Stimulated activated CD4-positive, alpha-beta T cell treated with anti-CD3 and anti-CD28 coated beads, Interleukin-1b, Interleukin-23, amount 100 ng/mL, for 24 hours (primary cell): Measurements from ENCODE around the gene MITF.
"Not testable (repeated sequence)": the region's sequence is repeated elsewhere in the genome, so short reads cannot be mapped to it uniquely, and the experiment has no call there.

ENCODE experiments used
- DNase-seq, 4 experiments: peaks; one replicate each; pipeline ENCODE4 v3.0.0-alpha.2; 2020; ENCODE audit warnings: low read depth in 4 of 4, low spot score in 1 of 4

MITF gene

DNA sequence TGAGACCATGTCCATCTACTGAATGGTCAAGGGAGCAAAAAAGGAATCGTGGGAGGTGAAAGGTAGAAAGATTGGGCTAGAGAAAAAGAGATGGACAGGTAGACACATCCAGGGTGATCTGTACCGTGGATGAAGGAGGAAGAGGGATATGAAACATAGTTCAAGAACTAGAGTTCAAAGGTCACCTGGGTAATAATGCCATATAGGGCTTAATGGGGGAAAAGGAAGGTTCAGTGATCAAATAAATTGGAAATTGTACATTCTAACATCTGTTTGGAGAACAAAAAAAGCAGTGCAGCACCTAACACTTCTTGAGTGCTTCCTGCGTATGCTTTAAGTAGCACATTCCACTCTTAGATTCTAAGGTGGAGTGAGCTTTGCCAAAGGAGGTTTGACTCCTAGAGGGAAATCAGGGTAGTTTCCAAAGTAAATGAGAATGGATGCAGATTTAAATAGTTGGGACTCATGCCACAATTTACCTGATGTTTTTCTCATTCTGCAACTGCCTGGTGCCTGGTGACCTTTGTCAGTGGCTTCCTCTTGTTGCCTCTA is 46.6 kb downstream of the MITF start:
- DNase-seq, result no peak

DNA sequence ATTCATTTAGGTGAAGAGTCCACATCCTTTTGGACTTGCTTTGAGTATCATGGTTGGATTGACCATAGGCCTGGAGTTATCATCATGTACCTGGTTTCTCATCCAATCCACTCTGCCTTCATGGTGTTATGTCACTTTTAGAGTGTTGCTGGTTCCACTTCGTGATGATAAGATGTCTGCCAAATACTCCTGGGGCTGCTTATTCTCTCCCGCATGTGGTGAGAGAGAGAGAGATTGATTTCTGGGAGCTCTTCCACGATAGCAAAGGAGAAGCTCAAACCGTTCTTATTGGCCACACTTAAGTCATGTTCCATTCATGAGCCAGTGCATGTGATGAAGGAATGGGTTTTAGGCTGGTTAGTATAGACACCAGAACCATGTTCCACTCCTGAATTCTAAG is 47.6 kb downstream of the MITF start:
- DNase-seq, result no peak

DNA sequence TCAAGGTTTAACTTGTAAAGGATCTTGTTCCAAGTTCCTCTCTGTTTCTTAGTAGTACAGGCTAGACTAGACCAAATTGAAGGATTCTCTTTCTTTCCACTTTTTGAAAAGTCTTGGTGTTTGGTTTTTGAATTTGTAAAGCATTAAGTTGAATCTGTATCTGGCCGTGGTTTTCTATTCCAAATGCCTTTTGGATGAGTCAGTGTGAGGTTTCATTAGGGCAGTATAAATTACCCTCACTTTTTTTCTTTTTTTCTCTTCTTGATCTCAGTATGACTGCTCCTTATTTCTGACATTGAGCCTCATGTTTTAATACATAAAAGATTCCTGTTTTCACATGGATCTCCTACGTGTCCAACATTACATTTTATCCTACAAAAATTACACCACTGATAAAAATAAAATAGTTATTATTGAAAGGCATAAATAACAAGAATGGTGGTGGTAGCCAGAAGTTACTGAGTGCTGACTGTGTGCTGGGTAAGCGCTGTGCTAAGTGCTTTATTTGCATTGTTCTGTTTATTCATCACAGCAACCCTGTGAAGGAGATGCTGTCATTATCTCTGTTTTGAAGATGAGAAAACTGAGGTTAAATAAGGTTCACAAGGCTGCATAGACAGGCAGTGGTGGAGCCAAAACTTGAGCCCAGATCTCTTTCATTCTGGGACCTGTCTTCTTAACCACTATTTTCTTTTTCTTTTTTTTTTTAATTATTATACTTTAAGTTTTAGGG is 48.3 kb downstream of the MITF start:
- no peak for DNase-seq

DNA sequence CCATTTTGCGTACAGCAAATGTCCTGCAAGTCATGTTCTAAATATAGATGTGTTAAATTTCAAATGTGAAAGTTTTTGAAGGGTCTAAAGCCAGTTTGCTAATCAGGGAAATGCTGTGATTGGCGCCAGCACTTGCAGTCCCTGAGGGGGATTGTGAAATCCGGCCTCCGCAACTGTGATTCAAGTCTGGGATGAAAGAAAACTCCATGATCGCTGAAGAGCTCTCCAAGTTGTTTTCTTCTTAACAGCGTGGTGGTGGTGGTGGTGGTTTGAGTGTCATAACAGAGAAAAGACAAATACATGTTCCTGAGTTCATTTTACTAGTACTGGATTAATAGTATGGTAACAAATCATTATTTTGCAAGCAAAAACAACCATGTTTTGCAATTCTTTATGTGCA is 51.8 kb downstream of the MITF start:
- no peak for DNase-seq

DNA sequence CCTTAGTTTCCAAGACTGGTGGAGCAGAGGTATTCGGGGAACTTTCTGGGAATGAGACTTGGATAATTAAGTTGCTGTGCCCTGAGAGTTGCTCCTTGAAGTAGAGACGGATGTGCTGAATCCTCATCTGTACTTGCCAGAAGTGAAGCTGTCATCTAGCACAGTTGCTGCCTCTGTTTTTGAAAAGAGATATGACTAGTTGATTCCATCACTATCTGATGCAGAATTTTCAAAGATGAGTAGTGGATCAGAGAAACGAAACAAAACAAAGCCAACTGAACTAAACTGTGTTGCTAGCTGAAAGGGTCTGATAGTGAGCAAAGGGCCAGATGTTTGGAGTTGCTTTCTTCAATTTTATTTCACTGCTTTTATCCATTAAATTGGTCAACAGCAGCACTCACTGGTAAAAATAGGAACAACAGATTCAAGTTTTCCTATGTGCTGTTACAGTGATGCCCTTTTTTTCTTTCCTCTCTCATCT is 52.7 kb downstream of the MITF start:
- DNase-seq, result no peak

DNA sequence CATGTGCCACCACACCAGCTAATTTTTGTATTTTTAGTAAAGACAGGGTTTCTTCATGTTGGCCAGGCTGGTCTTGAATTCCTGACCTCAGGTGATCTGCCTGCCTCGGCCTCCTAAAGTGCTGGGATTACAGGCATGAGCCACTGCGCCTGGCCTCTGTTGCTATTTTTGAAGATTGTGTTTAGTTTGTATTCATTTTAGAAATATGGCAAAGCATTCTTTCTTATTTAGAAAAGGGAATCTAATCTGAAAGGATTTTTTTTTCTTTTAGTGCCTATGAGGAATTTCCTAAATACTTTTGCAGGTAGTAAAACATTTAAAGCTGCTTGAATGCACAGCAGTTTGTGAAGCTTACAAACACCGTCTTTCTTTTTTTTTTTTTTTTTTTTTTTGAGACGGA is 56.9 kb downstream of the MITF start:
- DNase-seq, result not testable (repeated sequence)

DNA sequence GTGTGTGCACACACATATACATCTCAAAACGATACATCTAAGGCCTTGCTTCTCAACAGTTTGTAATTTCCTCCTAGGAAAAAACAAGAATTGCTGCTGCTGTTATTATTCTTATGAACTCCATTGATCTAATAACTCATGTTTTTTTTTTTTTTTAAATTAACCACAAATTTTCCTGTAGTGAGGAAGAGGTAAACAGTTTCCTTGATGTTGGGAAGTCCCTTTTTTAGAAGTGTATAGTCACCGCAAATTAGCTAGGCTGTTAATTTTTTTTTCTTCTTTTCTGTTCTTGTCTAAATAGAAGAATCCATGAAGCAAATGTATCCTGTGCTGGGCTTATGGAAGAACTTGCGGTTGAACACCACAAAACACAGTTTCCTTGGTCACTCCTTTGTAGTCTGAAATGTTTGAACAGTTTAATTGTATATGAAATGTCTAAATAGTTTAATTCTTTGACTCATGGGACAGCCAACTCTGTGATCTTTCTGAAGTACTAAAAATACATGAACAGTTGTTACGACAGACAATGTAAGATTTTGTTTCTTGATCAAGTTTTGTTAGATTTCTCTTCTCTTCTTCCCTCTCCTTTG is 64.5 kb downstream of the MITF start:
- no peak for DNase-seq

DNA sequence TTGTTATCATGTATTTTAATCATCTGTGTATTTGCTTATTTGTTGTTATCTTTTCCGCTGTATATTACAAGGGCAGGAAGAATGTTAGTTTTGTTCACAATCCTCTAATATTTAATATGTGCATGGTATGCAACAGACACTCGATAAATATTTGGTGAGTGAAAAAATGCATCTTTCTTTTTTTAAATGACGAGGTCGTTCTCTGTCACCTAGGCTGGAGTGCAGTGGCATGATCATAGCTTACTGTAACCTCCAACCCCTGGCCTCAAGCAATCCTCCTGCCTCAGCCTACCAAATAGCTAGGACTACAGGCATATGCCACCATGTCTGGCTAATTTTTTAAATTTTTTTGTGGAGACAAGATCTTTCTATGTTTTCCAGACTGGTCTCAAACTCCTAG is 66.2 kb downstream of the MITF start:
- DNase-seq, result no peak

DNA sequence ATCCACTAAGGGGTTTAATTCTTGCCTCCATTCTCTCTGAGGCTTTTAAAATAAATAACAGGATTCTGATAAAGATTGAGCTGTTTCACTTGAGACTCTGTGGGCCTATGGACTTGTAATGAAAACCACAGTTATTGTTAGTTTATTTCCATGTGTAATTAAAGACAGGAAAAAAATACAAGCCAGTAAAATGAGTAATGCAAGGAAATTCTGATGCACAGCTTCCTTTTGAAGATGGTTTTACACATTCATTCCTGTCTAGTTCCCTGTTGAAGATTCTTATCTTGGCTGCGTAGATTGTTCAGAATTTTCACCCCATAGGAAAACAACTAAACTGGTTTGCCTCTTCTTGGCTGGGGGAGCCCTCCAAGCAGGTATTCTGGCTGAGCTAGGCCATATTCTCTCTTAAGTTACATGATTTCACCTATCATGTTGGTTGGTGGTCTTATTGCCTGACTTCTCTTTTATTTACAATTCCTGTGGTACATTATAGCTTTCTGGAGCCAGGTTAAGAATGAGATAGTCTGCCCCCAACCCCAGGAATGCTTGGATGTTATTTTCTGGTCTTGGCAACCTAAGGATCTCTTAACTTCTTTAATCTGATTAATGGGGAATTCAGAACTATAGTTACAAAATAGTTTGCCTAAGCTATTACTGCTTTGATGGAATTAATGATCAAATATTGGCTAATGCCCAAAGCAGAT is 67.6 kb downstream of the MITF start:
- DNase-seq, result no peak

DNA sequence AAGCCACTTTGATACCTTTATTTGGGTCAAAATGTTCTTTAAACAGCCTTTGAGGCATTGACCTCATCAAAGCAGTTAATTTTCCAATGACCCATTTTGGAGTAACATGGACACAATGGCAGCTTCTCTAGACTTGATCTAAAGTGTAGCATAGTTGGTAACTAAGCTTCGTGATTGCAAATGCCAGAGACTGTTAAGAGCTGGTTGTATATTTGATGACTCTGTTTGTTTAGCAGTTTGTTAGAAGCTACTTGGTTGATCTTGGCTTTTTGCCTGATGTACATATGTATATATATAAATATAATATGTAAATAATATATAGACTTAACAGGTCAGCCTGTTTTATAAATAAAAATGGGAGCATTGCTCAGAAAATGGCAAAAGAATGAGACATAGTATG is 68.4 kb downstream of the MITF start:
- no peak for DNase-seq

DNA sequence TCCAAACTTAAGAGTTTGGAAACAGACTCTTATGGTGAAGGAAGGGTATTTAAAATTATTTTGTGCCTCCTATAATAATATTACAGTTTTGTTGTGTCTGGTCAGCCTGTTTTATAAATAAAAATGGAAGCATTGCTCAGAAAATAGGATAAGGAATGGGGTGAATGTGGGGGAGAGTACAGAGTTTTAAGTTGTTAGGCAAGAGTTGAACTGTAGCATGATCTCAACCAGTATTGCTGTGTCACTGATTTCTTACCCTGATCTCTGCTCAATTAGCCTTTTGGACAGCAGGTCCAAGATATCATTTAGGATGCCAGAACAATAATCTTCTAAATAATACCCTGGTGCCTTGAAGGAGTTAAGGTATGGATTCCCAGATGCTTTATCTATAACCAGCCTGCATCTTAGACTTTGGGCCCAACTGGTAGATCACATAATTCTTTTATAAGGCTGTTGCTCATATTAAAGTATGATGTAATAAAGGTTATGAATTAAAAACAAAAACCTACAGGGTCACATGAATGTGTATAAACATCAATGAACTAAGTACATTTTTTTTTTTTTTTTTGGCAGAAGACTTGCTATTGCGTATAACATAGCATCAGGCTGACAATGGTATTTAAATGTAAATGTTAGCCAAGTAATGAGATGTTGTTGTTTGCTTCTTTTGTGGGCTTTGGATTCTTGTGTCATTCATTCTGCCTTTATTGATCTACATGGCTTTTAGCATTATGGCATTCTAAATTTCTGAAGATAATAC is 70.0 kb downstream of the MITF start:
- DNase-seq, result no peak

DNA sequence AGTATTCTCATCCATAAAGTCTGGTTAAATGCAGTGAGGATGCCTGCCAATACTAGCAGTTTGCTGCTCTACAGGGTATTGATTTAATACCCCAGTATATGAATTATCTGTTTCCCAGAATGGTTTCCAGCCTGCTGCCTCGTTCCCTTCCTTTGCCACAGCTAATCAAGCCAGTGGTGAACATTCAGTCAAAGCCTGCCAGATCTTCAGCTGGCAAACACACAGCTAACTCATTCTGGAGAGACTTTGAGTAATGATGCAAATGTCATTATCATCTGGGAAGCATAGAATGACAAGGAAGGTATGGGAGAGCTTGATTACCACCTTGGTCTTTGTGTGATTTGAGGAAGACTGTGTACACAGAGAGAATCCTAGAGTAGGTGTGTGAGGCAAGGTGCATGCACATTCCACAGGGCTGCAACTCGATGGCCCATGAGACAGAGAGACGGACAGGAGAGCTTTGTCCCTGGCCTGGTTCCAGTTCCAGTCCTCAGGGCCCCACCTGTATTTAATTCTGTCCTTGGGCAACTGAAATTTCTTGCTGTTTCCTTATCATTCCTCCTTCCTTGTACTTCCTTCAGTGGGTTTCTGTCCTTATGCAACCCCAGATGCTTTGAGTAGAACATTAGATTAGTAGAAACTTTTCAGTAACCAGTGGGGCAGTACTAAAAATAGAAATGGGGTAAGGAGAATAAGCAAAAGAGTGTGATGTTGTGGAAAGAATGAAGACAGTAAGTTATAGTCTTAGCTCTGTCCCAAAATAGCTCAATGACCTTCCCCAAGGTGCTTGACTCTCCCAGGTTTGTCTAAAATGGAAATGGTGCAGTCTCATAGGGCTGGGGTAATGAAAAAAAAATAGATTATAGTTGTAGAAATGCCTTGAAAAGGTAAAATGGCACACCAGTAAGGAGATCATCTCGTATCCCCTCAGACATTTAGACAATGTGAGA is 72.5 kb downstream of the MITF start:
- no peak for DNase-seq

DNA sequence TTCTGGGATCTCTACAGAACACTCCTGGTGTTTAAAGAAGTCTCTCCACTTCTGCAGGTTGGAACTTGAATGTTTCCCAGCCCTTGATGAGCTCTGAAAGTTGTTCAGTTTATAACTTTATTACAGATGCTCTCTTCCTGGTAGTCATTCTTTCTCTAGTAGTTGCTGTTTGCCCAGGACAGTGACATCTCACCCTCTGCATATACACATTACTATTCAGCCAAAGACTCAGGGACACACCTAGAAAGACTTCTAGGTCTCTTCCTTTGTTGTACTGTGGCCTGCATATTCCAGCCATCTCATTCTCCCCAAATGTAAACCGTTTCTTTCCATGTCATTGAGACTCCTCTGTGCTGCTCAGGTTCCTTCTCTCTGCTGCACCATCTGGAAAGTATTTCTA is 76.7 kb downstream of the MITF start:
- DNase-seq, result no peak

DNA sequence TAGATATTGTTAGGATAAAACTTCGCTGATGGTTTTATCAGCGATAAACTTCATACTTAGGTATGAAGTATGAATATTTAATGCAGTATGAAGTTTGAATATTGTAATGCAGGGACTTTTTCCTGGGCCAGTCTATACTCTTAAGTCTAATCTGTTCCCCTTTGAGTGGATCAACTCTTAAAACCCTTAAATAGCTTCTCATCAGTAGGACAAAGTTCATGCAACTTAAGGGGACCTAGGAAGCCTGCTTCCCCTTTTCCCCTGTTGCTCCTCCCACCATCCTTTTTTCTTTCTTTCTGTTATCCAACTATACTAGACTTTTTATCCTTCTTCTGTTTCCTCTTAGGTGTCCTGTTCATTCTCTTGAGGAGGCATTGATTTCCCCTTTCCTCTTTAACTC is 78.7 kb downstream of the MITF start:
- DNase-seq, result no peak

DNA sequence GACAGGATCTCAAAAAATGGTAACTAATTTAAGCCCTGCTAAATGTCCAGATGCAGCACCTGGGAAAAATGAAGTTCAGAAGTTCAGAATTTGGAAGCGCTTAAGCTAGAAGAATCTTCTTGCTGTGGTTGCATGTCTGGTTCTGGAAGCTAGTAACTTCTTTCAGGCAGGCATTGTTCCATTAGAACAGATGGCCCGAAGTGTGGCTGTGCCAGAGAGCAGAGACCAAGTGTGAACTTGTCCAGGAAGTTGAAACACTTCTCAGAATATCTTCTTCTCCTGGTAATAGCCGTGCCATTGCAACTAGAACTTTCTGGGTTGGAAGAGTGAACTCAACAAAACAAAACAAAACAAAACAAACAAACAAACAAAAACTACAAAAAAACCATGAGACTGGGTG is 80.0 kb downstream of the MITF start:
- DNase-seq, result no peak

DNA sequence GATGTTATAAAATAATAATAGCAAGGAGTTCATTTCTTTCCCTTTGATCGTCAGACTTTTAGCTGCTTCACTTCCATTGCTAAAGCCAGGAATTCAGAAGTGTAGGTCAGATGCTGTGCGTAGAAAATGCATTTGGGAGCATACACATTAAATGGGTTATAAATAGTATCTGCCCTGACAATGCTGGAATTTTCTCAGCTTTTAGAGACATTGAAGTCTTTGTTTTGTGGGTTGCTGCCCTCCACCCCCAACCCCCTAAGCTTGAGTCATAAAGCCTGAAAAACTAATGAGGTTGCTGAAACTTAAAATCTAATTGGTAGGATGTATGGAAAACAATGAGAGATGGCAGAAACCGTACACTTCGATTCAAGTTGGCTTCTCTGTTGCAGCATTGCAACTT is 81.9 kb downstream of the MITF start:
- no peak for DNase-seq

DNA sequence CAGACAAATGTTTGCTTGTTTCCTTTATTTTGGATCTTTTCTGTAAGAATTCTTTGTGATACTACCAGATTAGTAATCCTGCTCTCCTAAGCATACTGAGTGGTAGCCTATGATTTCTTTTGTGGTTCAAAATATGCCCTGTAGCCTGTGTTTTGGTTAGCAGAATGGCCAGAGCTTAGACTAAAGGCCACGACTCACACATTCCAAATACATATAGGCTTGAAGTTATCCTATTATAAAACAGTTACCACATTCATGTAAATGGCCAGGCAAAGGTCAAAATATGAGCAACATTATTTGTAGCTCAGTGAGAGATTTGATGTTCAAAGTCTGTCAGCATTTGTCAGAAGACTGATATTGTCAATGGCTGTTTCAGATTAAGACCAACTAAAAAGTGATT is 84.5 kb downstream of the MITF start:
- no peak for DNase-seq

DNA sequence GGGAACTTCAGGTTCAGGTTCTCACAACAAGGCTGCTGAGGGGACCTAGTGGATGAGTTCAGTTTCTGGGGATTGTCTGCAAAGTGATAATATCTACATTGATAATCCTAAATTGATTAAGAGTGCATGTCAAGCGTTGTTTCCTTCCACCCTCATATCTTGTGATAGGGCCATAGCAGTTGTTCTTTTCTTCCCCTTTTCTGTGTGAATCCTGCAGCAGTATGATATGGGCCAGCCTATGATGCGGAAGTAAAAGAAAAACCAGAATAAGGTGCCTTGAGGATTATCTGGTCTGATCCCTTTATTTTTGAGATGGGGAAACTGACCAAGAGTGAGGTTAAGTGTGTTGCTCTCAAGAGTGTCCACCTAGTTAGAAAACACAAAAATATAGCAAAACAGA is 86.2 kb downstream of the MITF start:
- no peak for DNase-seq

DNA sequence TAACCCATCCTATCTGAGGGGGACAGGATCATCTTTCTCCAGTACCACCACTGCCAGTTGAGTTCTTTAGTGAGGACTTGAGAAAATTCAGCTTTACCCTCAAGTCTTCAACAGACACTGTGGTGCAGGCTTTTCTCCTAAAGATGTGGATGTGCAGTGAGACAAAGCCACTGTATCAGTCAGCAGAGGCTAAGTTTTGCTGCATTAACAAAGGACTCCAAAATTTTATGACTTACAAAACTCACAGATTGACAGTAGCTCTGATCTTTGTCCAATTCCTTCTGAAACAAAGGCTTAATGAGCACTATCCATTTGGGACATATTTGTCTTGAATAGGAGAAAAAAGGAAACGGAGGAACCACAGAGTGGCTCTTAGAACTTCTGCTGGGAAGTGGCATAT is 87.9 kb downstream of the MITF start:
- DNase-seq, result no peak

DNA sequence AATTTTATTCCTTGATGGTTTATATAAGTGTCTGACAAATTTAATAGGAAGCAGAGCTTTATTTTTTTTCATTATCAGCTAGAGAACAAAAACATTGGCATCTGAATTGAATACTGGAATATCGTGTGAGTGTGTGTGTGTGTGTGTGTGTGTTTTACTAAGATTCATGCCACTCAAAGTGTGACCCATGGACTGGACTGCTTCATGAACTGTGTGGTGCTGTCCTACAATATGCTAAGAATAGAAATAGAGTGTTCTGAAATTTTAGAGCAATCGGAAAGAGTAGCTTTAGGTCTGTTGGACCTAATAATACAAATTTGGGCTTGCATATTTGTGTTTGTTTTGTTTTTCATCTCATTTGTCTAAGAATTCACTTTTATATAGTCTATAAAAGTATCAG is 89.6 kb downstream of the MITF start:
- no peak for DNase-seq
